OCI-LY1 (cell line): ENCODE measurements around the gene NKAP.
A peak's percentile ranks its signal among the peaks of the same experiment; 100 is the strongest.

Source experiments
- H2AFZ ChIP-seq: fragments of 200-600 bp; sonication (generic), shearing (Covaris generic); 2 replicates; pipeline ENCODE4 v1.6.0; 2014; ENCODE audit warnings: antibody characterized with exemption, mild to moderate bottlenecking, low read length
- H3F3A ChIP-seq: fragments of 200-600 bp; sonication (generic), shearing (Covaris generic); 2 replicates; pipeline ENCODE4 v1.6.0; 2014; ENCODE audit warnings: mild to moderate bottlenecking, antibody characterized with exemption, low read length, moderate library complexity; ENCODE audit not compliant: insufficient read depth
- H3K27ac ChIP-seq: fragments of 200-600 bp; sonication (generic); 2 replicates; pipeline ENCODE4 v1.5.1; 2014; ENCODE audit warnings: low read length, mixed run types, mild to moderate bottlenecking, low read depth; ENCODE audit not compliant: poor library complexity, severe bottlenecking
- H3K27me3 ChIP-seq: fragments of 200-600 bp; sonication (generic); 2 replicates; pipeline ENCODE4 v1.6.0; 2014; ENCODE audit warnings: antibody characterized with exemption, mild to moderate bottlenecking, low read length, moderate library complexity; ENCODE audit not compliant: insufficient read depth
- H3K36me3 ChIP-seq: fragments of 200-600 bp; sonication (generic); 2 replicates; pipeline ENCODE4 v1.6.1; 2014; ENCODE audit warnings: mild to moderate bottlenecking, antibody characterized with exemption, low read length, moderate library complexity, mixed read lengths; ENCODE audit not compliant: insufficient read depth
- H3K4me1 ChIP-seq: fragments of 200-600 bp; sonication (generic); 2 replicates; pipeline ENCODE4 v1.5.1; 2014; ENCODE audit warnings: mild to moderate bottlenecking, low read length, moderate library complexity; ENCODE audit not compliant: insufficient read depth, severe bottlenecking
- H3K4me2 ChIP-seq: fragments of 200-600 bp; sonication (generic), shearing (Covaris generic); 2 replicates; pipeline ENCODE4 v1.6.1; 2014; ENCODE audit warnings: low read length
- H3K4me3 ChIP-seq: fragments of 200-600 bp; sonication (generic); 2 replicates; pipeline ENCODE4 v1.5.1; 2014; ENCODE audit warnings: low read length, low read depth, mild to moderate bottlenecking, mixed read lengths; ENCODE audit not compliant: poor library complexity, severe bottlenecking
- H3K79me2 ChIP-seq: fragments of 200-600 bp; shearing (Covaris generic); 2 replicates; pipeline ENCODE4 v1.6.1; 2016; ENCODE audit warnings: mixed run types, low read length, mixed read lengths; ENCODE audit not compliant: insufficient read depth
- H3K9ac ChIP-seq: fragments of 200-600 bp; sonication (generic), shearing (Covaris generic); 2 replicates; pipeline ENCODE4 v1.6.1; 2014; ENCODE audit warnings: mild to moderate bottlenecking, low read length, mixed read lengths
- H3K9me2 ChIP-seq: fragments of 200-600 bp; sonication (generic), shearing (Covaris generic); 2 replicates; pipeline ENCODE4 v1.6.1; 2014; ENCODE audit warnings: low read depth, mild to moderate bottlenecking, low read length, mixed read lengths
- H3K9me3 ChIP-seq: fragments of 200-600 bp; shearing (Covaris generic); 2 replicates; pipeline ENCODE4 v1.6.1; 2014; ENCODE audit warnings: low read length, mixed read lengths
- H4K20me1 ChIP-seq: fragments of 200-600 bp; sonication (generic), shearing (Covaris generic); 2 replicates; pipeline ENCODE4 v1.6.0; 2016; ENCODE audit warnings: mild to moderate bottlenecking, low read length; ENCODE audit not compliant: insufficient read depth
- CTCF ChIP-seq: fragments of 200-600 bp; sonication (generic), shearing (Covaris generic); IDR thresholded peaks from 2 replicates; pipeline ENCODE4 v1.5.1; 2017; ENCODE audit warnings: mild to moderate bottlenecking, antibody characterized with exemption, low read length, moderate library complexity, mixed read lengths
- EZH2 ChIP-seq: fragments of 200-600 bp; sonication (generic), shearing (Covaris generic); IDR thresholded peaks from 2 replicates; pipeline ENCODE4 v1.8.0; 2017; ENCODE audit warnings: borderline replicate concordance, mixed run types, mild to moderate bottlenecking, antibody characterized with exemption, low read length, moderate library complexity, mixed read lengths

NKAP gene

GRCh38 chrX:119942831-119943184 lies 743 bp downstream of the NKAP start:
- Histone ChIP-seq H3K27me3 (no peaks in the 10 kb centered on the region), H3F3A (no peaks in the 10 kb centered on the region), H3K9me3 (no peaks in the 10 kb centered on the region), H3K4me3 (peak overlapping the region; percentile 97), H2AFZ (no peak overlapping the region), H3K36me3 (no peaks in the 10 kb centered on the region), H3K9ac (peak overlapping the region; percentile 94), H3K9me2 (no peaks in the 10 kb centered on the region), H3K4me1 (peaks cover 20% of the 10 kb centered on the region), H3K79me2 (0 out of 2 replicates have a peak, but pooled peaks cover 4% of the 10 kb centered on the region), H3K27ac (peak overlapping the region; percentile 69), H3K4me2 (peak overlapping the region; percentile 89), H4K20me1 (no peaks in the 10 kb centered on the region)
- TF ChIP-seq EZH2 (no peak), CTCF (no peak)

DNA sequence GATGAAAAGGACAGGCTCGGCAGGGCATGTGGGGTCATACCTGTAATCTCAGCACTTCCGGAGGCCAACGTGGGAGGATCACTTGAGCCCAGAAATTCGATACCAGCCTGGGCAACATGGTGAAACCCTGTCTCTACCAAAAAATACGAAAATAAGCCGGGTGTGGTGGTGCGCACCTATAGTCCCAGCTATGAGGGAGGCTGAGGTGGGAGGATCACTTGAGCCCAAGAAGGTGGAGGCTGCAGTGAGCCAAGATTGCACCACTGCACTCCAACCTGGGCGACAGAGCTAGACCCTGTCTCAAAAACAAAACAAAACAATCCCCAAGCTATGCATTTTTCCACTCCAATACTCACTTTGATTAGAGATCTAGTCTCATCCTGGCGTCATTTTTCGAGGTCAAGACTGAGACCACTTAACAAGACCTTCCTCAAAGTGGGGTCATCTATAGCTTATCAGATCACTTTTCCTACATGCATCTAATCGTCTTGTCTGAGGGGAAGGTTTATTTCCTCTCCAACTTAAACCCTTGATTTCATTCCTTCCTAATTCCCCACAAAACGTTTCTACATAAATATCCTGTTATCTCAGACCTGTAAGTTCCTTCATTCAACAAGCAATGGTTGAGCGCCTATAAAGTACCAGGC lies 1.3 kb downstream of the NKAP start:
- H3K36me3 ChIP-seq: no peaks in the 10 kb centered on the region
- no peaks in the 10 kb centered on the region for H3F3A ChIP-seq
- H3K9ac ChIP-seq: peak overlapping the region; percentile 94
- TF ChIP-seq CTCF: no peak
- TF ChIP-seq EZH2: no peak
- 0 out of 2 replicates have a peak, but pooled peaks cover 4% of the 10 kb centered on the region for H3K79me2 ChIP-seq
- H3K4me3 ChIP-seq: peak overlapping the region; percentile 97
- H3K4me2 ChIP-seq: peak overlapping the region; percentile 89
- H4K20me1 ChIP-seq: no peaks in the 10 kb centered on the region
- H3K27me3 ChIP-seq: no peaks in the 10 kb centered on the region
- no peaks in the 10 kb centered on the region for H3K9me3 ChIP-seq
- H3K4me1 ChIP-seq: peaks cover 20% of the 10 kb centered on the region
- H2AFZ ChIP-seq: no peak overlapping the region
- no peaks in the 10 kb centered on the region for H3K9me2 ChIP-seq
- H3K27ac ChIP-seq: no peak overlapping the region

- TF ChIP-seq EZH2: no peak
- TF ChIP-seq CTCF: no peak
- Histone ChIP-seq H3K9me3 (no peaks in the 10 kb centered on the region), H3K36me3 (peaks cover 7% of the 10 kb centered on the region; the same call in 1 of the 2 replicates), H3K4me3 (no peak overlapping the region), H3K27me3 (no peaks in the 10 kb centered on the region), H3F3A (no peaks in the 10 kb centered on the region), H3K9me2 (no peaks in the 10 kb centered on the region), H3K9ac (no peak overlapping the region), H3K4me2 (no peak overlapping the region), H3K27ac (no peak overlapping the region), H3K79me2 (0 out of 2 replicates have a peak, but pooled peaks cover 4% of the 10 kb centered on the region), H3K4me1 (peaks cover 20% of the 10 kb centered on the region), H2AFZ (no peak overlapping the region), H4K20me1 (no peaks in the 10 kb centered on the region)
These were observed 2.2 kb downstream of the NKAP start for GRCh38 chrX:119941336-119941735.
